Measurements from ENCODE around the gene CPZ.

CPZ gene

GRCh38 chr4:8592366-8593263 is at the start of gene CPZ:
CPZ (plus strand) TSS chr4:8592765; CDS start chr4:8592834, 69 bp downstream.
- no peak for DNase-seq

DNA sequence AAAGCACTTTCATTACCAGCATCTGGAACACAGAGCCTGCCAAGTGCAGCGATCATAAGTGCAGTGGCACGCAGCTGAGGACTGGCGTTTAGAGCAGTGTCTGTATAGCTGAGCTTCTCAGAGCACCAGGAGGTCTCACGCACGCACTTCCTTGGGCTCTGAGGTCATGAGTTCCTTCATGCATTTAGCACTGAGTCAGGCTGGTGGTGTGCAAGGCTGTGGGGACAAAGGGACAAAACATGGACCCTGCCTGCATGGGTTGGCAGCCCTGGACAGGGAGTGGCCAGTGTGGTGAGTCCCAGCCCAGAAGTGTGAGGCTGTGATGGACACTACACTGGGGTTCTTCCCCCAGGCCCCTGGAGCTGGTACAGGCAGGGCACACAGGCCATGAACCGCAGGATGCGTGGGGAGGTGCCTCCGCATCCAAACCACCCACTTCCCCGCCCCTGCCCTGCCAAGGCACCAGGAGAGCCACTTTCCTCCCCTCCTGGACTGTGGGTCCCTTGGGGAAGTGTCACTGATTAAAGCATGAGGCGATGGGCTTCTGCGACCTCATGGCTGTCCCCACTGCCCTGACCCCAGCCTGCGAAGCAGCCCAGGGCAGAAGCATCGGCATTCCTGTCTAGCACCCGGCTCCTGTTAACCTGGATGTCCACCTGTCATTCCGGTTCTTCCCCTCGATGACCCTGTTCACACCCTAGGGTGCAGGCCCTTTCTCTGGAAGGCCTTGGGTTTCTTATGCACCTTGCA is 49.6 kb upstream of the CPZ start:
- no peak for DNase-seq

DNA sequence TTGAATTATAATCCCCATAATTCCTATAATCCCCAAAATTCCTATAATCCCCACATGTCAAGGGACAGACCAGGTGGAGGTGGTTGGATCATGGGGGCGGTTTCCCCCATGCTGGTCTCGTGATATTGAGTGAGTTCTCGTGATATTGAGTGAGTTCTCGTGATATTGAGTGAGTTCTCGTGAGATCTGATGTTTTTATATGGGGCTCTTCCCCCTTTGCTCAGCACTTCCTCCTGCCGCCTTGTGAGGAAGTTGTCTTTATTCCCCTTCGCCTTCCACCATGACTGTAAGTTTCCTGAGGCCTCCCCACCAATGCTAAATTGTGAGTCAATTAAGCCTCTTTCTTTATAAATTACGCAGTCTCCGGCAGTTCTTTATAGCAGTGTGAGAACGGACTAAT is 48.9 kb upstream of the CPZ start:
- DNase-seq = no peak

DNA sequence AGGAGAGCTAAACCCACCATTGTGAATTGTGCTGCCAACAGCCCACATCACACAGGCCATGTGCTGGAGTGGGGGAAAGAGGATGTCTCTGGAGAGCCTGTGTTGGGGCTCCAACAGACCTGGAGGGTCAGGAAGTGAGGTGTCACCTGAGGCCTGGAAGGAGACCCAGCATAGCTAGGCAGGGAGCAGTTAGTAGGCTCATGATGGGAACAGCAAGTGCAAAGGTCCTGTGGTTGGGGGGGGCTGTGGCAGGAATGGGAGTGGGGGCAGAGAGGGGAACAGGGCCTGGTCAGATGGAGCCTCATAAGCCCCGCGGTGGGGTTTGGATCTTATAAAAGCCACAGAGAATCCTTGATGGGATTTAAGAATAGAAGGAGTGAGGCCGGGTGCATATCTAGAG is 48.3 kb upstream of the CPZ start:
- DNase-seq = no peak

GRCh38 chr4:8544741-8545438 is 47.7 kb upstream of the CPZ start:
- no peak for DNase-seq

DNA sequence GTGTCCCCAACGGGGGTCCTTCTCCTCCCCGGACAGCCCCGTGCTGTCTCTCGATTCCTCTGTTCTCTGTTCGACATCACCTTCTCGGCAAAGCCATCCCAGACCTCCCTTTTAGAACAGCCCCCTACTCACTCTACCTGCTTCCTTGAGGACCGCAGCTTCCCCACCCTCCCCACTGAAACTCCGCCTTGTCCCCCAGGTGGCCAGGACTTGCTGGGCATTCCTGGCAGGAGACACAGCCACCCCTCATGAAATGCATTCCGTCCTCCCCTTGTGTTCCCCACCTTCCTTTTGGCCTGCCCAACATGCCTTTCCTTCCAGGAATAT is 47.2 kb upstream of the CPZ start:
- no peak for DNase-seq

DNA sequence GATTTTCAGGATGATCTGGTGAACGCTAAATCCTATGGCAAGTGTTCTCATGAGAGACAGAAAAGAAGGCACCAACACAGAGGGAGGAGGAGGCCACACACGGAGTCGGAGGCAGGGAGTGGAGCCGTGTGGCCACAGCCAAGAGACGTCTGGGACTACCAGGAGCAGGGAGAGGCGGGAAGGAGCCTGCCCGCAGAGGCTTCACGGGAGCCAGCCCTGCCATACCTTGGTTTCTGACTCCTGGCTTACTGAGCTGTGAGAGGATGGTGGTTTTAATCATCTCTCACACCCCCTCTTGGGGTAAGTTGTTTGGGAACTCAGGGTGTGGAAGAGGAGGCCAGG is 45.8 kb upstream of the CPZ start:
- no peak for DNase-seq

- DNase-seq = no peak
Measured at GRCh38 chr4:8547108-8547911, 45.3 kb upstream of the CPZ start.

DNA sequence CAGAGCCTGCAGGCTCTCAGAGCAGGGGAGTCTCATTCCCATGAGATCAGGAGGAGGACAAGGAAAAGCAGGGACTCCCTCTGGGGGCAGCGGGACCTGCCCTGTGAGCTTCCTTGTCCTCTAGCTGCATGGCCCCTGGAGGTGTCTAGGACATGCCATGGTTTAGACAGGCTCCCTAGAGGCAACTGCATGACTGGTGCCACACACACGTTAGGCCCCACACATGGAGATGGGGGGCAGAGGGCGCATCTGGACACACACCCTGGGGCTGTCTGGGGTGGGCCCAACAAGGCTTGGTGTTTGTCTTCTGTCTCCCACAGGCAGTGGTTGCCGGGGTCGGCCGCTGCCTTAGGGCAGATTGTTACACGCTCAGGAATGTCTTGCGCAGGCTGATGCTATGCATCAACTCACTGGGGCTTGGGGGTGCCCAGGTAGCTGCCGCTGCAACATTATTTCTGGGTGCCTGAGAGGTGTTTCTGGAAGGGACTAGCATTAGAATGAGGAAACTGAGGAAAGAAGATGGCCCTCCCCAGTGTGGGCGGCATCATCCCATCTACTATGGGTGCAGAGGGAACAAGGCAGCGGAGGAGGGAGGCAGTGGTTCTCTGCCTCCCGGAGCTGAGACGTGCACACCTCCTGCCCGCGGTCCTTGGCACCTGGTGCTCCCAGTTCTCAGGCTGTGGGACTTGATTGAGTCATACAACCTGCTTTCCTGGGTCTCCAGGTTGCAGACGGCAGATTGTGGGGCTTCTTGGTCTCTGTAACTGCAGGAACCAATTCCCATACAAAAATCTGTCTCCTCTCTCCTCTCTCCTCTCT is 44.4 kb upstream of the CPZ start:
- no peak for DNase-seq

DNA sequence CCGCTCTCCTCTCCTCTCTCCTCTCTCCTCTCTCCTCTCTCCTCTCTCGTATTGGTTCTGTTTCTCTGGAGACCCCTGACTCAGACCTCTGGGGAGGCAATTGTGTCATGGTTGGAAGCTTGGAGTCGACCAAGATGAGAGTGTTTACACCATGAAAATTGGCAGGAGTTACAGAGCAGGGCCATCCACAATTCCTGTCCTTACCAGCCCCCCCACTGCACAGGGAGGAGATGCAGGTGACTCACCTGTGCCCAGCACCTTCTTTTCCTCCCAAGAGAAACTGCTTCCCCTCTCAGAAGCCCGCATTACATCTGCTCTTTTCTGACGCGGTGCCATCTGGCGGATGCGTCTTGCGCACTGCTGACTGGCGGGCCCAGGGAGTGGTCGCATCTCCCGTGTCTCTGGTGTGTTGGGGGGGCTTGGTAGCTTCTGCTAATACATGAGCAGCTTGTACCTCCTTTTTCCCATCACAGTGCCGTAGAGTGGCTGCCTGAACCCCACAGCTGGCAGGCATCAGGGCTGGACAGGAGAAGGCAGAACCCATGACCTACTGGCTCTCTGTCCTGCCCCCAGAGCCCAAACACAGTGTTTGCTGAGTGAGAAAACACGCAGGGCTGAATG is 43.7 kb upstream of the CPZ start:
- DNase-seq = no peak

GRCh38 chr4:8549352-8549931 is 43.1 kb upstream of the CPZ start:
- DNase-seq = no peak

DNA sequence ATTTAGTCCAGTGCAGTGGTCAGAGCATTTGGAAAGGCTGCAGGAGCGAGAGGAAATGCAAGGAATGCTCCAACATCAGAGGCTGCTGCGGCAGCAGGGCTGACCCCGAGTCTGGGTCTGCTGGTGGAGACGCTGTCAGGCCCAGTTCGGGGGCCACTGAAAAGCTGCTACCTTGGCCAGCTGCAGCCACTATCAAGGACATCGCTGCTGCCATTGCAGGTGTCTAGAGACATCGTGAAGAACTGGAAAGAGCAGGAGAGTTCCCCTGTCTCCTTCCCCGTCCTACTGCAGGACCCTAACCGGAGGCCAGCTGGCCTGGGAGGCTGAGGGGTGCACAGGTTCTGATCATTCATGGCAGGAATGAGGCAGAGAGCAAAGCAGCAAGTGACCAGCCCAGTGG is 41.9 kb upstream of the CPZ start:
- no peak for DNase-seq

- no peak for DNase-seq
Measured at GRCh38 chr4:8552024-8552423, 40.5 kb upstream of the CPZ start.

- DNase-seq = no peak
Measured at GRCh38 chr4:8552581-8553205, 39.9 kb upstream of the CPZ start.

DNA sequence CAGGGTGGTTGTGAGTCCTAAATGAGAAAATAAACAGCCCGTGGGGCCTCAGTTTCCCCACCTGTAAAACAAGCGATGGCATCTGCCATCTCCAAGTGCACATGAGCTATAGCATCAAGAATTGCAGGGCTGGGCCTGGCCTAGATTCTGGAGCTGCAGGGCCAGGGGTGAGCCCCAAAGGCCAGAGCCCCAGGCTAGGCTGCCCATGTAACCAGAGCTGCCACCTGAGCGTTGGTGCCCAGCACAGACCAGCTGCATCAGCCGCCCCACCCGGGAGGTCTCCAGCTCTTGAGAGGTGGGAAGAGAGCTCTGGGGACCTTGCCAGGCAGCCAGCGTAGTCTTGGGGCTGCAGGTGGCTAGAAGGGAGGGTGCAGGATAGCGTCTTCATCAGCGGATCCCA is 39.3 kb upstream of the CPZ start:
- no peak for DNase-seq

DNA sequence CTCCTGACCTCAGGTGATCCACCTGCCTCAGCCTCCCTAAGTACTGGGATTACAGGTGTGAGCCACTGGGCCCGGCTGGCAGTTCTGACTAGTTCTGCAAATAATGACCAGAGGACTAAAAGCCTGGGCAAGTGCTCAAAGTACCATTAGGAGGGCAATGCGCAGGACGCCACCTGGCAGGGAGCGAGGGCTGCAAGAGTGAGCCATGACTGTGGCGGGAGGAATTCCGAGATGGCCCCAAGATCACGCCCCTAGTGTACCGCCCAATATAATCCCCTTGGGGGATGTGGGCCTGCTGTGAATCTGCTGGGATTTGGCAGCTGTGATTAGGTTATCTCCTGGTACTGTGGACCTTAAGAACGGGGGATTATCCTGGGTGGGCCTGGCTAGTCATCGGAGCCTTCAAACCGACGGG is 38.6 kb upstream of the CPZ start:
- no peak for DNase-seq

- no peak for DNase-seq
Measured at GRCh38 chr4:8554555-8555100, 37.9 kb upstream of the CPZ start.

DNA sequence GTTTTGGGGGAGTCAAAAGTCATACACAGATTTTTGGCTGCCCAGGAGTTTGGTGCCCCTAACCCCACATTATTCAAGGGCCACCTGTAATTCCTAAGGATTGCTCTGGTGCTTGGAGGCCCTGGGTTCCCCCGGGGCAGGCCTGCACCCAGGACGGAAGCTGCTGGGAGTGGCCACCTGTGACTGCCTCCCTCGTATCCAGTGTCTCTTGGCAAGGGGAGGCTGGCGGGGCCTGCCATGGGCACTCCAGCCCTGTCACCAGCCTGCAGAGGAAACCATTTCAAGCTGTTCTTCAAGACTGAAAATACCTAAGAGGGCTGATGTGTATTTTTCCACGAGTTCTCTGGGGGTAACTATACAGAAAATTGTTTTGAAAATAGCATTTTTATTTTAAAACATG is 36.8 kb upstream of the CPZ start:
- DNase-seq = no peak

GRCh38 chr4:8556341-8557150 is 36.0 kb upstream of the CPZ start:
- no peak for DNase-seq
